Gastrocnemius medialis (tissue), 4 donors: ENCODE data around the gene SCN10A.

Experiments
- POLR2A ChIP-seq, 2 donors: fragments of 450-650 bp; IDR thresholded peaks; one replicate each; pipeline ENCODE4 v1.6.1; 2017; ENCODE audit warnings: antibody characterized with exemption in 2 of 2, mild to moderate bottlenecking in 2 of 2, moderate library complexity in 2 of 2
- TF ChIP-seq, protein P1 (sequence below), 5 experiments: fragments of 450-650 bp in 3 of 5; fragments of 200-600 bp in 2 of 5; sonication (generic) in 2 of 5; IDR thresholded peaks in 4 of 5; conservative IDR thresholded peaks in 1 of 5; 1 replicate in 4 of 5; 2 replicates in 1 of 5; pipeline ENCODE4 v1.5.1; 2016 to 2019; ENCODE audit warnings: antibody characterized with exemption in 5 of 5, mild to moderate bottlenecking in 3 of 5, moderate library complexity in 3 of 5

- TF ChIP-seq, protein P1, sequence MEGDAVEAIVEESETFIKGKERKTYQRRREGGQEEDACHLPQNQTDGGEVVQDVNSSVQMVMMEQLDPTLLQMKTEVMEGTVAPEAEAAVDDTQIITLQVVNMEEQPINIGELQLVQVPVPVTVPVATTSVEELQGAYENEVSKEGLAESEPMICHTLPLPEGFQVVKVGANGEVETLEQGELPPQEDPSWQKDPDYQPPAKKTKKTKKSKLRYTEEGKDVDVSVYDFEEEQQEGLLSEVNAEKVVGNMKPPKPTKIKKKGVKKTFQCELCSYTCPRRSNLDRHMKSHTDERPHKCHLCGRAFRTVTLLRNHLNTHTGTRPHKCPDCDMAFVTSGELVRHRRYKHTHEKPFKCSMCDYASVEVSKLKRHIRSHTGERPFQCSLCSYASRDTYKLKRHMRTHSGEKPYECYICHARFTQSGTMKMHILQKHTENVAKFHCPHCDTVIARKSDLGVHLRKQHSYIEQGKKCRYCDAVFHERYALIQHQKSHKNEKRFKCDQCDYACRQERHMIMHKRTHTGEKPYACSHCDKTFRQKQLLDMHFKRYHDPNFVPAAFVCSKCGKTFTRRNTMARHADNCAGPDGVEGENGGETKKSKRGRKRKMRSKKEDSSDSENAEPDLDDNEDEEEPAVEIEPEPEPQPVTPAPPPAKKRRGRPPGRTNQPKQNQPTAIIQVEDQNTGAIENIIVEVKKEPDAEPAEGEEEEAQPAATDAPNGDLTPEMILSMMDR (IDR thresholded peaks at IDR 0.05 in 4 of 5, conservative IDR thresholded peaks at IDR 0.05 in 1 of 5): no peak
- TF ChIP-seq POLR2A (IDR thresholded peaks at IDR 0.05): no peak
These were observed 163.1 kb downstream of the SCN10A start for GRCh38 chr3:38652934-38653333.
